H1 (cell line): ENCODE results near the gene NFKBIL1. TPM values are rescaled to one million over a fixed set of nuclear protein-coding genes. Genes with fewer than 3 reads are reported as not detected.

ENCODE experiments used
- CTCF ChIA-PET: fragments of 300-600 bp; sonication (Branson Sonifier 250); formaldehyde crosslinking; loops from one replicate; lab custom pipeline; 2021; ENCODE audit not compliant: partially characterized antibody; lab: Charles Lee
- POLR2A ChIA-PET: fragments of 300-600 bp; sonication (Branson Sonifier 250); formaldehyde crosslinking; loops from one replicate; lab custom pipeline; 2021; ENCODE audit warnings: inconsistent platforms; ENCODE audit not compliant: partially characterized antibody; lab: Charles Lee
- DNase-seq, 2 experiments: peaks; one replicate each; pipeline versions ENCODE4 v3.0.0 to v3.0.0-alpha.2; 2010 to 2022; ENCODE audit warnings: low spot score in 2 of 2, low read depth in 1 of 2, mixed read lengths in 1 of 2
- FAIRE-seq: peaks from 2 replicates; lab custom pipeline; 2011; peaks lifted over from hg19 to GRCh38; lab: Jason Lieb, UNC
- H2AFZ ChIP-seq: 2 replicates; pipeline ENCODE4 v1.8.1; 2012; ENCODE audit warnings: low read length, inconsistent platforms
- H2AK5ac ChIP-seq: 2 replicates; pipeline ENCODE4 v1.6.1; 2013; ENCODE audit warnings: low read depth, low read length
- H2BK120ac ChIP-seq: replicated peaks from 2 replicates; pipeline ENCODE3; 2013; ENCODE audit warnings: low read depth, low read length, inconsistent platforms
- H2BK12ac ChIP-seq: 2 replicates; pipeline ENCODE4 v1.6.1; 2013; ENCODE audit warnings: low read depth, low read length
- H2BK15ac ChIP-seq: 2 replicates; pipeline ENCODE4 v1.6.1; 2013; ENCODE audit warnings: low read length
- H2BK20ac ChIP-seq: 2 replicates; pipeline ENCODE4 v1.6.1; 2013; ENCODE audit warnings: low read length
- H2BK5ac ChIP-seq: 2 replicates; pipeline ENCODE4 v1.6.1; 2013; ENCODE audit warnings: low read depth, low read length
- H3K14ac ChIP-seq: 2 replicates; pipeline ENCODE4 v1.6.1; 2013; ENCODE audit warnings: inconsistent platforms; ENCODE audit not compliant: insufficient read length
- H3K18ac ChIP-seq: 2 replicates; pipeline ENCODE4 v1.6.1; 2013; ENCODE audit warnings: low read length; ENCODE audit errors: extremely low read depth
- H3K23ac ChIP-seq: 2 replicates; pipeline ENCODE4 v1.6.1; 2013; ENCODE audit warnings: inconsistent platforms; ENCODE audit not compliant: insufficient read length
- H3K23me2 ChIP-seq: 2 replicates; pipeline ENCODE4 v1.6.1; 2013; ENCODE audit warnings: low read depth, low read length
- H3K27ac ChIP-seq: 2 replicates; pipeline ENCODE4 v1.6.1; 2011; ENCODE audit warnings: low read depth, low read length, inconsistent platforms
- H3K27me3 ChIP-seq, 4 experiments: replicated peaks in 1 of 4; 1 replicate in 1 of 4; 2 replicates in 3 of 4; pipeline versions ENCODE4 v1.6.1 to v1.8.1; 2011 to 2013; ENCODE audit warnings: low read length in 3 of 4, mild to moderate bottlenecking in 3 of 4, inconsistent platforms in 2 of 4, mixed read lengths in 2 of 4, moderate library complexity in 1 of 4; ENCODE audit not compliant: control insufficient read depth in 3 of 4, insufficient read depth in 3 of 4; ENCODE audit errors: extremely low read depth in 1 of 4
- H3K36me3 ChIP-seq, 4 experiments: 2 replicates each; pipeline versions ENCODE4 v1.6.1 to v1.8.1; 2011 to 2013; ENCODE audit warnings: mild to moderate bottlenecking in 4 of 4, low read length in 3 of 4, moderate library complexity in 2 of 4, control low read depth in 1 of 4, inconsistent platforms in 1 of 4; ENCODE audit not compliant: insufficient read depth in 4 of 4, control insufficient read depth in 2 of 4
- H3K4ac ChIP-seq: replicated peaks from 2 replicates; pipeline ENCODE3; 2013; ENCODE audit warnings: low read length, low read depth, mixed read lengths, inconsistent platforms; ENCODE audit not compliant: insufficient read length
- H3K4me1 ChIP-seq, 4 experiments: replicated peaks in 1 of 4; 1 replicate in 1 of 4; 2 replicates in 3 of 4; pipeline versions ENCODE4 v1.6.1 to v1.8.1; 2011 to 2013; ENCODE audit warnings: low read length in 3 of 4, inconsistent platforms in 2 of 4, mixed read lengths in 1 of 4; ENCODE audit not compliant: insufficient read depth in 4 of 4, control insufficient read depth in 3 of 4
- H3K4me2 ChIP-seq, 2 experiments: 2 replicates each; pipeline versions ENCODE4 v1.6.1 to v1.8.1; 2011 to 2013; ENCODE audit warnings: low read depth in 2 of 2, low read length in 2 of 2, control low read depth in 1 of 2, inconsistent platforms in 1 of 2, mild to moderate bottlenecking in 1 of 2; ENCODE audit not compliant: insufficient read depth in 1 of 2
- H3K4me3 ChIP-seq, 4 experiments: fragments of 200-600, 300-600 bp in 1 of 4; sonication (generic), shearing (Covaris generic), sonication (Bioruptor Twin) in 1 of 4; 2 replicates each; pipeline versions ENCODE4 v1.5.1 to v1.8.1; 2011 to 2016; ENCODE audit warnings: low read length in 4 of 4, low read depth in 3 of 4, control low read depth in 2 of 4, inconsistent platforms in 2 of 4, mild to moderate bottlenecking in 2 of 4, mixed read lengths in 1 of 4, moderate library complexity in 1 of 4; ENCODE audit not compliant: insufficient read depth in 2 of 4; ENCODE audit errors: extremely low read depth in 1 of 4
- H3K56ac ChIP-seq: replicated peaks from 2 replicates; pipeline ENCODE3; 2013; ENCODE audit warnings: low read depth, mild to moderate bottlenecking, mixed read lengths, low read length, inconsistent platforms; ENCODE audit not compliant: insufficient read length
- H3K79me1 ChIP-seq: 2 replicates; pipeline ENCODE4 v1.6.1; 2013; ENCODE audit warnings: low read depth, low read length, control low read depth
- H3K79me2 ChIP-seq, 2 experiments: 2 replicates each; pipeline versions ENCODE4 v1.6.1 to v1.8.1; 2012 to 2013; ENCODE audit warnings: low read length in 2 of 2, mild to moderate bottlenecking in 2 of 2, inconsistent platforms in 1 of 2; ENCODE audit not compliant: insufficient read depth in 2 of 2, control insufficient read depth in 1 of 2
- H3K9ac ChIP-seq, 4 experiments: replicated peaks in 1 of 4; 1 replicate in 1 of 4; 2 replicates in 3 of 4; pipeline versions ENCODE4 v1.6.1 to v1.8.1; 2011 to 2013; ENCODE audit warnings: low read depth in 3 of 4, low read length in 3 of 4, control low read depth in 2 of 4, mild to moderate bottlenecking in 2 of 4, moderate library complexity in 2 of 4, inconsistent platforms in 1 of 4; ENCODE audit errors: extremely low read depth in 1 of 4
- H3K9me3 ChIP-seq, 2 experiments: 2 replicates each; pipeline versions ENCODE4 v1.6.1 to v1.8.1; 2012 to 2013; ENCODE audit warnings: mild to moderate bottlenecking in 2 of 2, moderate library complexity in 2 of 2, control low read depth in 1 of 2, inconsistent platforms in 1 of 2, low read depth in 1 of 2, low read length in 1 of 2, mixed read lengths in 1 of 2; ENCODE audit not compliant: insufficient read depth in 2 of 2
- H4K20me1 ChIP-seq, 2 experiments: replicated peaks in 1 of 2; 2 replicates each; pipeline versions ENCODE3 to v1.8.1; 2011 to 2013; ENCODE audit warnings: inconsistent platforms in 2 of 2, low read length in 2 of 2, mild to moderate bottlenecking in 1 of 2; ENCODE audit not compliant: insufficient read depth in 2 of 2, control insufficient read depth in 1 of 2
- H4K5ac ChIP-seq: 2 replicates; pipeline ENCODE4 v1.6.1; 2013; ENCODE audit warnings: low read length, low read depth, mixed read lengths, inconsistent platforms; ENCODE audit not compliant: insufficient read length
- H4K8ac ChIP-seq: 2 replicates; pipeline ENCODE4 v1.8.0; 2013; ENCODE audit warnings: mild to moderate bottlenecking, moderate library complexity, low read length, inconsistent platforms; ENCODE audit not compliant: insufficient read depth; ENCODE audit errors: extremely low read depth
- H4K91ac ChIP-seq: replicated peaks from 2 replicates; pipeline ENCODE3; 2013; ENCODE audit warnings: low read length, mixed read lengths, inconsistent platforms; ENCODE audit not compliant: insufficient read length
- CHD2 ChIP-seq: IDR thresholded peaks from 2 replicates; pipeline ENCODE4 v1.6.1; 2012; ENCODE audit warnings: low read length, improper control_type of control experiment
- MAFK ChIP-seq: IDR thresholded peaks from 2 replicates; pipeline ENCODE4 v1.6.1; 2012; ENCODE audit warnings: low read depth, mild to moderate bottlenecking, improper control_type of control experiment, low read length
- POLR2A ChIP-seq, 2 experiments: IDR thresholded peaks; 1 replicate in 1 of 2; 2 replicates in 1 of 2; pipeline ENCODE4 v1.6.1; 2011; ENCODE audit warnings: low read depth in 2 of 2, low read length in 2 of 2, mild to moderate bottlenecking in 2 of 2; ENCODE audit errors: control extremely low read depth in 1 of 2
- RFX5 ChIP-seq: IDR thresholded peaks from 2 replicates; pipeline ENCODE4 v1.6.1; 2011; ENCODE audit warnings: low read depth, low read length, improper control_type of control experiment, borderline replicate concordance
- WGBS, 2 experiments: shearing (Covaris generic) in 1 of 2; methylation state at CpG; one replicate each; pipeline versions ENCODE4 v1.1.6 to v1.1.7; 2013 to 2015; ENCODE audit warnings: low lambda C conversion rate in 2 of 2, mixed read lengths in 2 of 2, inconsistent platforms in 1 of 2, low coverage in 1 of 2, missing lambda C conversion rate in 1 of 2; ENCODE audit not compliant: insufficient replicate concordance in 2 of 2, insufficient coverage in 1 of 2, insufficient read length in 1 of 2; ENCODE audit errors: extremely low coverage in 1 of 2, missing lambda C conversion rate in 1 of 2; 5-methylcytosine and 5-hydroxymethylcytosine counted together
- polyA plus RNA-seq, 7 experiments: library from polyadenylated mRNA; depleted of rRNA in 3 of 7; stranded (reverse) in 5 of 7; unstranded in 2 of 7; fragments of >200 nt in 5 of 7; fragments of 200-250 nt in 2 of 7; gene quantifications; 1 replicate in 5 of 7; 2 replicates in 1 of 7; 4 replicates in 1 of 7; pipeline versions ENCODE4 v1.2.1 to v1.2.3, GENCODE V29; 2011 to 2013; ENCODE audit warnings: missing spikeins in 2 of 7, mixed read lengths in 2 of 7
- total RNA-seq: library from RNA; stranded (reverse); fragmentation: NEBNext Ultra II Directional; extraction: Animal tissue kit (Norgen Biotek cat#: 25700); gene quantifications from 2 replicates; pipeline ENCODE4 v1.2.1, GENCODE V29; 2021

The NFKBIL1 gene
- total and polyA plus RNA-seq, 2 of the 8 experiments (the other 6 are each of a cell fraction or from before 2014, with no cell fraction given), result 7.5 to 11.2 TPM

- Histone ChIP-seq H3K79me1 (peaks cover 10% of the 10 kb centered on the region; the same call in 1 of the 2 replicates), H3K4me1 (peaks cover 2 to 13% (median 9%) of the 10 kb centered on the region in 4 experiments; a peak in 5 of 7 replicates), H2BK5ac (no peak overlapping the region), H3K18ac (no peak overlapping the region), H4K20me1 (peaks cover 50 to 53% of the 10 kb centered on the region in 2 experiments), H4K91ac (no peak overlapping the region), H2BK12ac (no peak overlapping the region), H2BK120ac (no peak overlapping the region), H2AFZ (no peak overlapping the region), H3K56ac (no peak overlapping the region), H4K5ac (no peak overlapping the region), H3K23me2 (peaks cover 5% of the 10 kb centered on the region), H2BK15ac (no peak overlapping the region), H3K9ac (no peak overlapping the region), H3K27me3 (no peaks in the 10 kb centered on the region), H2BK20ac (no peak overlapping the region), H3K4me2 (no peak overlapping the region), H3K4ac (no peak overlapping the region), H3K27ac (no peak overlapping the region), H3K9me3 (no peaks in the 10 kb centered on the region), H3K23ac (no peak overlapping the region), H3K36me3 (peaks cover 76 to 99% (median 93%) of the 10 kb centered on the region in 4 experiments), H2AK5ac (no peak overlapping the region), H3K79me2 (peaks cover 26 to 62% of the 10 kb centered on the region in 2 experiments), H3K4me3 (no peak overlapping the region), H3K14ac (no peak overlapping the region), H4K8ac (no peak overlapping the region)
- POLR2A ChIA-PET, result interaction anchor here (0.7 to 18.4 kb wide), 20 partner anchors 5 to 125 kb away, joined by 3 to 428 read pairs (median 4); partner anchors contain the start of genes APOM, ATP6V1G2, C6orf47 and DDX39B
- WGBS, 2 experiments, result 83% methylated on average over 2 of the region's 2 CpGs; no CpG with 5 or more reads in 1 of the 2 experiments
- no peak for DNase-seq
- TF ChIP-seq CHD2, result no peak
- TF ChIP-seq MAFK, result no peak
- TF ChIP-seq RFX5, result no peak
- peak in 1 of 2 experiments; percentile 59; a peak in 2 of 3 replicates for TF ChIP-seq POLR2A (IDR thresholded peaks at IDR 0.05; ENCODE audit: control extremely low read depth in 1 of 2, low read depth in 2 of 2, low read length in 2 of 2)
- no peak for FAIRE-seq
- CTCF ChIA-PET, result no interaction called here
These were observed 11.7 kb upstream of the NFKBIL1 start for GRCh38 chr6:31535538-31536324.
